GM12878 (cell line): ENCODE measurements around the gene PLA2G4C. TPM values are rescaled to one million over a fixed set of nuclear protein-coding genes. Genes with fewer than 3 reads are reported as not detected.

Experiments
- ATAC-seq: fragments of 200-7000 bp; cut with Tn5 transposase; 3 replicates; pipeline ENCODE4 v1.9.1; 2020; ENCODE audit warnings: mild to moderate bottlenecking, moderate library complexity
- BruUV-seq: library from RNA; stranded (reverse); fragments of 400-500 nt; replicated peaks from 2 replicates; lab custom pipeline; 2021; lab: Mats Ljungman, UMichigan
- CTCF ChIA-PET: fragments of 300-600 bp; sonication (Branson Sonifier 250); formaldehyde crosslinking; extraction: SDS; loops from one replicate; lab custom pipeline; 2021; ENCODE audit warnings: inconsistent platforms; lab: Yijun Ruan, JAX
- POLR2A ChIA-PET: fragments of 350-600 bp; formaldehyde crosslinking; extraction: SDS; loops from one replicate; lab custom pipeline; 2021; ENCODE audit warnings: inconsistent platforms; lab: Charles Lee
- RAD21 ChIA-PET: fragments of 300-600 bp; sonication (Branson Sonifier 250); formaldehyde crosslinking; loops from one replicate; lab custom pipeline; 2023; ENCODE audit warnings: antibody characterized with exemption; ENCODE audit not compliant: unreplicated experiment; lab: Charles Lee
- SMC1A ChIA-PET: fragments of 300-600 bp; sonication (Branson Sonifier 250); formaldehyde crosslinking; loops from one replicate; lab custom pipeline; 2023; ENCODE audit not compliant: unreplicated experiment, uncharacterized antibody; lab: Charles Lee
- DNase-seq: peaks from one replicate; pipeline ENCODE4 v3.0.0-alpha.2; 2011; ENCODE audit warnings: low read depth, low spot score
- FAIRE-seq: peaks from 3 replicates; lab custom pipeline; 2011; peaks lifted over from hg19 to GRCh38; lab: Jason Lieb, UNC
- H2AFZ ChIP-seq: 2 replicates; pipeline ENCODE4 v1.6.0; 2011; ENCODE audit warnings: low read depth, low read length, control low read depth; ENCODE audit not compliant: control insufficient read depth
- H3K27ac ChIP-seq: 2 replicates; pipeline ENCODE4 v1.5.1; 2011; ENCODE audit warnings: control low read depth; ENCODE audit not compliant: control insufficient read depth, insufficient read depth
- H3K27me3 ChIP-seq, 2 experiments: replicated peaks in 1 of 2; 2 replicates each; pipeline versions ENCODE4 v1.6.0 to v1.6.1; 2011; ENCODE audit warnings: low read length in 1 of 2; ENCODE audit not compliant: control insufficient read depth in 2 of 2, insufficient read depth in 2 of 2
- H3K36me3 ChIP-seq, 2 experiments: 2 replicates each; pipeline ENCODE4 v1.5.1; 2011; ENCODE audit warnings: low read length in 1 of 2; ENCODE audit not compliant: control insufficient read depth in 2 of 2, insufficient read depth in 2 of 2
- H3K4me1 ChIP-seq: 2 replicates; pipeline ENCODE4 v1.6.1; 2011; ENCODE audit warnings: mild to moderate bottlenecking, low read length, moderate library complexity, mixed read lengths; ENCODE audit not compliant: control insufficient read depth, insufficient read depth
- H3K4me2 ChIP-seq: 2 replicates; pipeline ENCODE4 v1.6.0; 2011; ENCODE audit warnings: control low read depth; ENCODE audit not compliant: control insufficient read depth, insufficient read depth
- H3K4me3 ChIP-seq: fragments of 200-600 bp; sonication (generic); 2 replicates; pipeline ENCODE4 v1.5.1; 2016
- H3K79me2 ChIP-seq: 2 replicates; pipeline ENCODE4 v1.6.0; 2011; ENCODE audit warnings: low read length; ENCODE audit not compliant: control insufficient read depth, insufficient read depth
- H3K9ac ChIP-seq: 2 replicates; pipeline ENCODE4 v1.8.0; 2011; ENCODE audit warnings: low read length, control low read depth, mixed read lengths; ENCODE audit not compliant: control insufficient read depth, insufficient read depth
- H3K9me3 ChIP-seq: replicated peaks from 3 replicates; pipeline ENCODE4 v1.5.1; 2011; ENCODE audit warnings: mild to moderate bottlenecking, low read length; ENCODE audit not compliant: control insufficient read depth, insufficient read depth
- H4K20me1 ChIP-seq: 2 replicates; pipeline ENCODE4 v1.6.0; 2011; ENCODE audit not compliant: control insufficient read depth, insufficient read depth
- ASH2L ChIP-seq: fragments of 300-600, 200-600 bp; sonication (generic); IDR thresholded peaks from 2 replicates; pipeline ENCODE4 v1.6.1; 2017; ENCODE audit warnings: low read depth, mild to moderate bottlenecking, borderline replicate concordance
- BHLHE40 ChIP-seq, 2 experiments: fragments of 450-650 bp in 1 of 2; IDR thresholded peaks; 2 replicates each; pipeline ENCODE4 v1.6.1; 2011 to 2017; ENCODE audit warnings: low read depth in 2 of 2, borderline replicate concordance in 1 of 2, improper control_type of control experiment in 1 of 2, low read length in 1 of 2, mild to moderate bottlenecking in 1 of 2
- HCFC1 ChIP-seq: fragments of 150-350 bp; IDR thresholded peaks from 2 replicates; pipeline ENCODE4 v1.6.1; 2014; ENCODE audit warnings: low read length
- HDGF ChIP-seq: fragments of 450-650 bp; IDR thresholded peaks from 2 replicates; pipeline ENCODE4 v1.6.1; 2016; ENCODE audit warnings: antibody characterized with exemption
- HSF1 ChIP-seq: fragments of 150-350 bp; IDR thresholded peaks from 2 replicates; pipeline ENCODE4 v1.6.1; 2014; ENCODE audit warnings: mild to moderate bottlenecking, low read depth, low read length
- IKZF2 ChIP-seq, 2 experiments: fragments of 450-650 bp; IDR thresholded peaks; 2 replicates each; pipeline ENCODE4 v1.6.1; 2017; ENCODE audit warnings: mild to moderate bottlenecking in 2 of 2, moderate library complexity in 2 of 2
- MEF2A ChIP-seq: IDR thresholded peaks from 2 replicates; pipeline ENCODE4 v1.6.1; 2011; ENCODE audit warnings: low read depth, mild to moderate bottlenecking, low read length, moderate library complexity; ENCODE audit not compliant: insufficient read depth
- MYB ChIP-seq: fragments of 150-350 bp; IDR thresholded peaks from 2 replicates; pipeline ENCODE4 v1.6.1; 2014; ENCODE audit warnings: mild to moderate bottlenecking, low read depth, low read length, borderline replicate concordance
- NFYA ChIP-seq: IDR thresholded peaks from 2 replicates; pipeline ENCODE4 v1.6.1; 2011; ENCODE audit warnings: low read depth, mild to moderate bottlenecking, low read length, improper control_type of control experiment, borderline replicate concordance
- RAD51 ChIP-seq: fragments of 450-650 bp; IDR thresholded peaks from 2 replicates; pipeline ENCODE4 v1.6.1; 2016; ENCODE audit warnings: moderate library complexity, mild to moderate bottlenecking, inconsistent platforms
- RUNX3 ChIP-seq: IDR thresholded peaks from 2 replicates; pipeline ENCODE4 v1.6.1; 2012; ENCODE audit warnings: low read length, inconsistent platforms
- USF1 ChIP-seq: IDR thresholded peaks from 2 replicates; pipeline ENCODE4 v1.6.1; 2011; ENCODE audit warnings: borderline replicate concordance, low read depth, mild to moderate bottlenecking, moderate library complexity, mixed read lengths, low read length; ENCODE audit not compliant: insufficient read depth; ENCODE audit errors: extremely low read length
- USF2 ChIP-seq: IDR thresholded peaks from 2 replicates; pipeline ENCODE4 v1.6.1; 2011; ENCODE audit warnings: low read depth, low read length, improper control_type of control experiment, borderline replicate concordance
- WGBS: methylation state at CpG from one replicate; pipeline ENCODE4 v1.1.6; 2016; ENCODE audit warnings: low lambda C conversion rate; ENCODE audit not compliant: insufficient replicate concordance, insufficient coverage; ENCODE audit errors: missing lambda C conversion rate; 5-methylcytosine and 5-hydroxymethylcytosine counted together
- in situ Hi-C: fragments of 300-500 bp; cut with MboI; formaldehyde crosslinking; loops from 9 replicates; pipeline ENCODE4 v1.14.3; 2018; ENCODE audit warnings: mixed read lengths
- intact Hi-C: fragments of 100-400 bp; cut with micrococcal nuclease; formaldehyde crosslinking; loops from one replicate; pipeline ENCODE4 v1.14.2; 2022; ENCODE audit not compliant: unreplicated experiment
- polyA plus RNA-seq, 11 experiments: library from polyadenylated mRNA; depleted of rRNA in 4 of 11; unstranded in 6 of 11; stranded (reverse) in 5 of 11; fragments of >200 nt; fragmentation: Nextera tagmentation in 4 of 11; fragmentation: Illumina TruSeq in 1 of 11; extraction: Ambion mirVana in 4 of 11; extraction: Trizol in 1 of 11; gene quantifications; 1 replicate in 1 of 11; 2 replicates in 10 of 11; pipeline versions ENCODE4 v1.2.1 to v1.2.3, GENCODE V29; 2011 to 2016; ENCODE audit warnings: inconsistent platforms in 2 of 11, missing spikeins in 2 of 11, low read depth in 1 of 11
- total RNA-seq, 4 experiments: library from RNA; depleted of rRNA in 3 of 4; stranded (reverse); fragments of >200 nt in 3 of 4; fragmentation: Illumina TruSeq in 1 of 4; extraction: Trizol in 1 of 4; gene quantifications; 2 replicates each; pipeline versions ENCODE4 v1.2.1 to v1.2.3, GENCODE V29; 2013 to 2021
- TF ChIP-seq, protein P1 (sequence below): IDR thresholded peaks from 2 replicates; pipeline ENCODE4 v1.6.1; 2011; ENCODE audit warnings: low read depth, mild to moderate bottlenecking, low read length, moderate library complexity, borderline replicate concordance; ENCODE audit errors: extremely low read depth
- TF ChIP-seq, protein P2 (sequence below): fragments of 450-650 bp; IDR thresholded peaks from 2 replicates; pipeline ENCODE4 v1.6.1; 2017; ENCODE audit warnings: mild to moderate bottlenecking, moderate library complexity

PLA2G4C gene
- total and polyA plus RNA-seq, 10 of the 15 experiments (the other 5 are each of a cell fraction or from before 2014, with no cell fraction given): 0.53 to 3.6 (median 1.1) TPM

DNA sequence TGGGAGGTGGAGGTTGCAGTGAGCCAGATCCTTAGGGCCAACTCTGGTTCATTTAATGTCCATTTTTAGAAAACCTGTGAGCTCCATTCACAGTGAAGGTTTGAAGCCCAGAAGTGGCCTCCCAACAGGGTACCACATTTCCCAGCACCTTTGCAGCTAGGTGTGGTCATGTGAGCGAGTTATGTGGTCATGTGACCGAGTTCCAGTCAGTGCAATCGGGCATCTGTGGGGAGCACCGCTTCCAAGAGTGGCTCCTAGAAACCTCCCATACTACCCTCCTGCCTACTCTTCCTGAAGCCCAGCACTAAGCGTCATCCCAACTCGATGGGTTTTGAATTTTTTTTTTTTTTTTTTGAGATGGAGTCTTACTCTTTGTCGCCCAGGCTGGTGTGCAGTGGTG lies 663 bp upstream of the PLA2G4C start:
- CTCF ChIA-PET: interaction anchor here (0.8 to 12.4 kb wide), 9 partner anchors 8 to 157 kb away, joined by 3 to 192 read pairs (median 10); no protein-coding TSS in a partner anchor
- in situ Hi-C loops (no loop called here), intact Hi-C loops (no loop called here)
- BruUV-seq: no TSS peak
- H3K9ac ChIP-seq: no peak overlapping the region
- no peaks in the 10 kb centered on the region for H3K79me2 ChIP-seq
- no peak overlapping the region for H3K4me2 ChIP-seq
- DNase-seq (no peak), FAIRE-seq (no peak), ATAC-seq (no peak)
- H3K36me3 ChIP-seq: peaks cover 0 to 2% of the 10 kb centered on the region in 2 experiments; a peak in 2 of 4 replicates
- 94% methylated on average over 5 of the region's 7 CpGs for whole genome bisulfite sequencing
- H2AFZ ChIP-seq: no peak overlapping the region
- RAD21 ChIA-PET: interaction anchor here (1.0 to 4.9 kb wide), 6 partner anchors 11 to 149 kb away, joined by 3 to 44 read pairs (median 12); partner anchors contain the start of gene CARD8
- H3K27ac ChIP-seq: no peak overlapping the region
- H4K20me1 ChIP-seq: no peaks in the 10 kb centered on the region
- no peaks in the 10 kb centered on the region for H3K9me3 ChIP-seq
- POLR2A ChIA-PET: interaction anchor here (1.0 to 1.5 kb wide), 5 partner anchors 9 to 146 kb away, joined by 5 to 8 read pairs (median 7); no protein-coding TSS in a partner anchor
- no peaks in the 10 kb centered on the region for H3K27me3 ChIP-seq
- H3K4me3 ChIP-seq: no peak overlapping the region
- SMC1A ChIA-PET: interaction anchor here (1.1 to 4.9 kb wide), 8 partner anchors 9 to 148 kb away, joined by 4 to 44 read pairs (median 6); partner anchors contain the start of gene CARD8
- H3K4me1 ChIP-seq: peaks cover 7% of the 10 kb centered on the region
- TF ChIP-seq IKZF2 (IDR thresholded peaks at IDR 0.05) (no peak), ASH2L (no peak), HCFC1 (no peak), MYB (no peak), RAD51 (peak; percentile 64; the same call in 1 of the 2 replicates), USF1 (peak; percentile 61), USF2 (peak; percentile 17; the same call in 1 of the 2 replicates), HSF1 (no peak), BHLHE40 (IDR thresholded peaks at IDR 0.05; ENCODE audit: borderline replicate concordance in 1 of 2, low read depth in 2 of 2, low read length in 1 of 2) (0 out of 4 replicates have a peak, but pooled peaks of 1 of the 2 experiments have one; percentile 9), RUNX3 (no peak), NFYA (no peak), MEF2A (no peak), HDGF (no peak)
- TF ChIP-seq, protein P1, sequence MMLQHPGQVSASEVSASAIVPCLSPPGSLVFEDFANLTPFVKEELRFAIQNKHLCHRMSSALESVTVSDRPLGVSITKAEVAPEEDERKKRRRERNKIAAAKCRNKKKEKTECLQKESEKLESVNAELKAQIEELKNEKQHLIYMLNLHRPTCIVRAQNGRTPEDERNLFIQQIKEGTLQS: 0 out of 2 replicates have a peak, but pooled peaks have one; percentile 8
- TF ChIP-seq, protein P2, sequence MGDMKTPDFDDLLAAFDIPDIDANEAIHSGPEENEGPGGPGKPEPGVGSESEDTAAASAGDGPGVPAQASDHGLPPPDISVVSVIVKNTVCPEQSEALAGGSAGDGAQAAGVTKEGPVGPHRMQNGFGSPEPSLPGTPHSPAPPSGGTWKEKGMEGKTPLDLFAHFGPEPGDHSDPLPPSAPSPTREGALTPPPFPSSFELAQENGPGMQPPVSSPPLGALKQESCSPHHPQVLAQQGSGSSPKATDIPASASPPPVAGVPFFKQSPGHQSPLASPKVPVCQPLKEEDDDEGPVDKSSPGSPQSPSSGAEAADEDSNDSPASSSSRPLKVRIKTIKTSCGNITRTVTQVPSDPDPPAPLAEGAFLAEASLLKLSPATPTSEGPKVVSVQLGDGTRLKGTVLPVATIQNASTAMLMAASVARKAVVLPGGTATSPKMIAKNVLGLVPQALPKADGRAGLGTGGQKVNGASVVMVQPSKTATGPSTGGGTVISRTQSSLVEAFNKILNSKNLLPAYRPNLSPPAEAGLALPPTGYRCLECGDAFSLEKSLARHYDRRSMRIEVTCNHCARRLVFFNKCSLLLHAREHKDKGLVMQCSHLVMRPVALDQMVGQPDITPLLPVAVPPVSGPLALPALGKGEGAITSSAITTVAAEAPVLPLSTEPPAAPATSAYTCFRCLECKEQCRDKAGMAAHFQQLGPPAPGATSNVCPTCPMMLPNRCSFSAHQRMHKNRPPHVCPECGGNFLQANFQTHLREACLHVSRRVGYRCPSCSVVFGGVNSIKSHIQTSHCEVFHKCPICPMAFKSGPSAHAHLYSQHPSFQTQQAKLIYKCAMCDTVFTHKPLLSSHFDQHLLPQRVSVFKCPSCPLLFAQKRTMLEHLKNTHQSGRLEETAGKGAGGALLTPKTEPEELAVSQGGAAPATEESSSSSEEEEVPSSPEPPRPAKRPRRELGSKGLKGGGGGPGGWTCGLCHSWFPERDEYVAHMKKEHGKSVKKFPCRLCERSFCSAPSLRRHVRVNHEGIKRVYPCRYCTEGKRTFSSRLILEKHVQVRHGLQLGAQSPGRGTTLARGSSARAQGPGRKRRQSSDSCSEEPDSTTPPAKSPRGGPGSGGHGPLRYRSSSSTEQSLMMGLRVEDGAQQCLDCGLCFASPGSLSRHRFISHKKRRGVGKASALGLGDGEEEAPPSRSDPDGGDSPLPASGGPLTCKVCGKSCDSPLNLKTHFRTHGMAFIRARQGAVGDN: no peak
